B cell (primary cell): Measurements from ENCODE around the gene GABPB1.
"Not testable (repeated sequence)": the region's sequence is repeated elsewhere in the genome, so short reads cannot be mapped to it uniquely, and the experiment has no call there.

Source experiments
- EZH2 ChIP-seq: IDR thresholded peaks from 2 replicates; pipeline ENCODE4 v1.6.1; 2012; ENCODE audit warnings: borderline replicate concordance, low read depth, mild to moderate bottlenecking, moderate library complexity, low read length; ENCODE audit not compliant: insufficient read depth, poor library complexity, severe bottlenecking
- TF ChIP-seq, protein P1 (sequence below): fragments of 200-600 bp; IDR thresholded peaks from one replicate; pipeline ENCODE4 v1.8.0; 2022; ENCODE audit warnings: antibody characterized with exemption, mild to moderate bottlenecking

- TF ChIP-seq, protein P1, sequence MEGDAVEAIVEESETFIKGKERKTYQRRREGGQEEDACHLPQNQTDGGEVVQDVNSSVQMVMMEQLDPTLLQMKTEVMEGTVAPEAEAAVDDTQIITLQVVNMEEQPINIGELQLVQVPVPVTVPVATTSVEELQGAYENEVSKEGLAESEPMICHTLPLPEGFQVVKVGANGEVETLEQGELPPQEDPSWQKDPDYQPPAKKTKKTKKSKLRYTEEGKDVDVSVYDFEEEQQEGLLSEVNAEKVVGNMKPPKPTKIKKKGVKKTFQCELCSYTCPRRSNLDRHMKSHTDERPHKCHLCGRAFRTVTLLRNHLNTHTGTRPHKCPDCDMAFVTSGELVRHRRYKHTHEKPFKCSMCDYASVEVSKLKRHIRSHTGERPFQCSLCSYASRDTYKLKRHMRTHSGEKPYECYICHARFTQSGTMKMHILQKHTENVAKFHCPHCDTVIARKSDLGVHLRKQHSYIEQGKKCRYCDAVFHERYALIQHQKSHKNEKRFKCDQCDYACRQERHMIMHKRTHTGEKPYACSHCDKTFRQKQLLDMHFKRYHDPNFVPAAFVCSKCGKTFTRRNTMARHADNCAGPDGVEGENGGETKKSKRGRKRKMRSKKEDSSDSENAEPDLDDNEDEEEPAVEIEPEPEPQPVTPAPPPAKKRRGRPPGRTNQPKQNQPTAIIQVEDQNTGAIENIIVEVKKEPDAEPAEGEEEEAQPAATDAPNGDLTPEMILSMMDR, result not testable (repeated sequence)
- not testable (repeated sequence) for TF ChIP-seq EZH2
Measured at GRCh38 chr15:50369564-50369963, 14.6 kb upstream of the GABPB1 start.
